ENCODE data around the gene PCMTD2.

- TF ChIP-seq, protein P1, sequence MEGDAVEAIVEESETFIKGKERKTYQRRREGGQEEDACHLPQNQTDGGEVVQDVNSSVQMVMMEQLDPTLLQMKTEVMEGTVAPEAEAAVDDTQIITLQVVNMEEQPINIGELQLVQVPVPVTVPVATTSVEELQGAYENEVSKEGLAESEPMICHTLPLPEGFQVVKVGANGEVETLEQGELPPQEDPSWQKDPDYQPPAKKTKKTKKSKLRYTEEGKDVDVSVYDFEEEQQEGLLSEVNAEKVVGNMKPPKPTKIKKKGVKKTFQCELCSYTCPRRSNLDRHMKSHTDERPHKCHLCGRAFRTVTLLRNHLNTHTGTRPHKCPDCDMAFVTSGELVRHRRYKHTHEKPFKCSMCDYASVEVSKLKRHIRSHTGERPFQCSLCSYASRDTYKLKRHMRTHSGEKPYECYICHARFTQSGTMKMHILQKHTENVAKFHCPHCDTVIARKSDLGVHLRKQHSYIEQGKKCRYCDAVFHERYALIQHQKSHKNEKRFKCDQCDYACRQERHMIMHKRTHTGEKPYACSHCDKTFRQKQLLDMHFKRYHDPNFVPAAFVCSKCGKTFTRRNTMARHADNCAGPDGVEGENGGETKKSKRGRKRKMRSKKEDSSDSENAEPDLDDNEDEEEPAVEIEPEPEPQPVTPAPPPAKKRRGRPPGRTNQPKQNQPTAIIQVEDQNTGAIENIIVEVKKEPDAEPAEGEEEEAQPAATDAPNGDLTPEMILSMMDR (conservative IDR thresholded peaks at IDR 0.05; ENCODE audit: low read depth, low read length), result no peak
- TF ChIP-seq EZH2 (IDR thresholded peaks at IDR 0.05; ENCODE audit: low read length, unreplicated experiment), result no peak
Measured at GRCh38 chr20:64260239-64260638, 4.7 kb downstream of the PCMTD2 start.
